Activated CD8-positive, alpha-beta T cell treated with anti-CD3 and anti-CD28 coated beads for 36 hours (primary cell): ENCODE data around the gene SMCO2. TPM values are rescaled to one million over a fixed set of nuclear protein-coding genes. Genes with fewer than 3 reads are reported as not detected.

Experiments used
- ATAC-seq: fragments of 200-7000 bp; cut with Tn5 transposase; one replicate; pipeline ENCODE4 v1.10.0; 2021; ENCODE audit warnings: mild to moderate bottlenecking, moderate library complexity
- CTCF ChIA-PET: fragments of 350-600 bp; sonication (Branson Sonifier 250); formaldehyde crosslinking; loops from one replicate; lab custom pipeline; 2021; ENCODE audit warnings: antibody characterized with exemption; lab: Charles Lee
- POLR2A ChIA-PET: fragments of 350-600 bp; sonication (Branson Sonifier 250); formaldehyde crosslinking; loops from one replicate; lab custom pipeline; 2021; ENCODE audit warnings: antibody characterized with exemption; lab: Charles Lee
- DNase-seq: peaks from one replicate; pipeline ENCODE4 v3.0.0-alpha.2; 2020
- H3K27ac Mint-ChIP-seq: one replicate; pipeline ENCODE4 v1.8.0; 2021; ENCODE audit warnings: mild to moderate bottlenecking, mixed read lengths
- H3K27me3 Mint-ChIP-seq: one replicate; pipeline ENCODE4 v1.8.0; 2021; ENCODE audit warnings: mixed read lengths
- H3K36me3 Mint-ChIP-seq: one replicate; pipeline ENCODE4 v1.8.0; 2021; ENCODE audit warnings: low read depth, mixed read lengths
- H3K4me1 Mint-ChIP-seq: one replicate; pipeline ENCODE4 v1.8.0; 2021; ENCODE audit warnings: low read depth, mixed read lengths
- H3K4me3 Mint-ChIP-seq: one replicate; pipeline ENCODE4 v1.8.0; 2021; ENCODE audit warnings: mild to moderate bottlenecking, moderate library complexity, mixed read lengths
- H3K9me3 Mint-ChIP-seq: one replicate; pipeline ENCODE4 v1.8.0; 2021; ENCODE audit warnings: mixed read lengths
- intact Hi-C: fragments of 100-400 bp; cut with micrococcal nuclease; formaldehyde crosslinking; loops from one replicate; pipeline ENCODE4 v1.10.0; 2022
- total RNA-seq, 2 experiments: library from RNA; stranded (reverse); gene quantifications; one replicate each; pipeline ENCODE4 v1.2.3, GENCODE V29; 2021
- TF ChIP-seq, protein P1 (sequence below): fragments of 200-600 bp; IDR thresholded peaks from one replicate; pipeline ENCODE4 v1.8.0; 2022; ENCODE audit warnings: antibody characterized with exemption, mild to moderate bottlenecking

Gene SMCO2
- total RNA-seq, 2 experiments from 2014 or later: 0.32 TPM; not detected in 1

DNA sequence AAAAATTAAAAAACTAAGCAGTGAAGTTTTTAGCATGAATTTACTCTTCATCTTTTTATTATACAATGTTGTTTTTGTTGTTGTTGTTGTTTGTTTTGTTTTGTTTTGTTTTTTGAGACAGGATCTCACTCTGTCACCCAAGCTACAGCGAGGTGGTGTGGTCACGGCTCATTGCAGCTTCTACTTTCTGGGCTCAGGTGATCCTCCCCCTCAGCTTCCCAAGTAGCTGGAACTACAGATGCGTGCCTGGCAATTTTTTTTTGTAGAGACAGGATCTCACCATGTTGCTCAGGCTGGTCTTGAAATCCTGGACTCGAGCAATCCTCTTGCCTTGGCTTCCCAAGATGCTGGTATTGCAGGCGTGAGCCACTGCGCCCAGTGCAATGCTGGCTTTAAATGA is 88.8 kb downstream of the SMCO2 start:
- Mint-ChIP-seq H3K27ac (no peak overlapping the region), H3K27me3 (no peaks in the 10 kb centered on the region), H3K4me3 (no peak overlapping the region), H3K4me1 (peaks cover 33% of the 10 kb centered on the region), H3K36me3 (no peaks in the 10 kb centered on the region), H3K9me3 (no peaks in the 10 kb centered on the region)
- ATAC-seq: no peak
- POLR2A ChIA-PET: interaction anchor here (1.1 kb wide), 1 partner anchor 12 kb away, joined by 4 read pairs; no protein-coding TSS in a partner anchor
- TF ChIP-seq, protein P1, sequence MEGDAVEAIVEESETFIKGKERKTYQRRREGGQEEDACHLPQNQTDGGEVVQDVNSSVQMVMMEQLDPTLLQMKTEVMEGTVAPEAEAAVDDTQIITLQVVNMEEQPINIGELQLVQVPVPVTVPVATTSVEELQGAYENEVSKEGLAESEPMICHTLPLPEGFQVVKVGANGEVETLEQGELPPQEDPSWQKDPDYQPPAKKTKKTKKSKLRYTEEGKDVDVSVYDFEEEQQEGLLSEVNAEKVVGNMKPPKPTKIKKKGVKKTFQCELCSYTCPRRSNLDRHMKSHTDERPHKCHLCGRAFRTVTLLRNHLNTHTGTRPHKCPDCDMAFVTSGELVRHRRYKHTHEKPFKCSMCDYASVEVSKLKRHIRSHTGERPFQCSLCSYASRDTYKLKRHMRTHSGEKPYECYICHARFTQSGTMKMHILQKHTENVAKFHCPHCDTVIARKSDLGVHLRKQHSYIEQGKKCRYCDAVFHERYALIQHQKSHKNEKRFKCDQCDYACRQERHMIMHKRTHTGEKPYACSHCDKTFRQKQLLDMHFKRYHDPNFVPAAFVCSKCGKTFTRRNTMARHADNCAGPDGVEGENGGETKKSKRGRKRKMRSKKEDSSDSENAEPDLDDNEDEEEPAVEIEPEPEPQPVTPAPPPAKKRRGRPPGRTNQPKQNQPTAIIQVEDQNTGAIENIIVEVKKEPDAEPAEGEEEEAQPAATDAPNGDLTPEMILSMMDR: no peak
- CTCF ChIA-PET: interaction anchor here (1.4 kb wide), 1 partner anchor 101 kb away, joined by 3 read pairs; no protein-coding TSS in a partner anchor
- intact Hi-C loops: loop anchor here (2.0 kb wide), 1 partner anchor 13 kb away; no protein-coding TSS in a partner anchor
- no peak for DNase-seq

DNA sequence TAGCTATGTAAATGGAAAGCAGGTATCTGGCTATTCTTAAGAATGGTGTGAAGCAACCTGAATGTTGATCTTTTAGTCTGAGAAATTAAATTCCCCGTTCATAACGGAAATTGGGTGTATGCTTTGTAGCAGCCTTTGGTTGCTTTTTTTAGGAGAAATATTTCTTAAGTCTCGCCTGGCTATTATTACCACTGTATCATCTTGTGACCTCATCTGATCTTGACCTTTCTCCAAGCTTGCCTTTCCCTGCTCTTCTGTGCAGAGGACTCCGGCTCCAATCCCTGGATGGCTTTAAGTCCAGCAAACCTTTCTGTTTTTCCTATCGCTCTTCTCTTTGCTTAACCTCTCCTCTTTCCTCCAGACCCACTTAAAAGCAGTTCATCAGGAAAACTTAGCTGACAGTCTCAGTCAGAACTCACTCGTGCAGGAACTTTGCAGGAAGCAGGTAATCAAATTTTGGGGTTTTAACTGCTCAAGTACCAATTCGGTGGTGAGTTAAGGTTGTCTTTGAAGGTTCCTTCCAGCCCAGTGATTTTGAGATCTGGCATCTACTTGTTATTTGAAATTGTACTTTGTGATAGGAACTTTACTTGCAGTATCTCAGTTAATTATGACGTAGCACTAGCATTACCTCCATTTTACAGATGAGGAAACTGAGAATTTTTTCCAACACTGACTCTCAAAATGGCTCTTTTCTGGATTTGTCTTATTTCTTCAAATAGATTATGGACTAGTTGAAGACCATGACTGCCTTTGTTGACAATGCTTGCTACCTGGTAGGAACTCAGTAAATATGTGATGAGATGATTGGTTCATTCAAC is 91.5 kb downstream of the SMCO2 start:
- Mint-ChIP-seq H3K27ac (no peak overlapping the region), H3K9me3 (no peaks in the 10 kb centered on the region), H3K4me1 (peaks cover 29% of the 10 kb centered on the region), H3K36me3 (no peaks in the 10 kb centered on the region), H3K27me3 (no peaks in the 10 kb centered on the region), H3K4me3 (no peak overlapping the region)
- DNase-seq (no peak), ATAC-seq (no peak)
- ChIA-PET POLR2A (no interaction called here), CTCF (interaction anchor here (1.4 to 1.5 kb wide), 2 partner anchors 18 to 115 kb away, joined by 3 to 4 read pairs; no protein-coding TSS in a partner anchor)
- intact Hi-C loops: no loop called here
- TF ChIP-seq, protein P1: no peak

DNA sequence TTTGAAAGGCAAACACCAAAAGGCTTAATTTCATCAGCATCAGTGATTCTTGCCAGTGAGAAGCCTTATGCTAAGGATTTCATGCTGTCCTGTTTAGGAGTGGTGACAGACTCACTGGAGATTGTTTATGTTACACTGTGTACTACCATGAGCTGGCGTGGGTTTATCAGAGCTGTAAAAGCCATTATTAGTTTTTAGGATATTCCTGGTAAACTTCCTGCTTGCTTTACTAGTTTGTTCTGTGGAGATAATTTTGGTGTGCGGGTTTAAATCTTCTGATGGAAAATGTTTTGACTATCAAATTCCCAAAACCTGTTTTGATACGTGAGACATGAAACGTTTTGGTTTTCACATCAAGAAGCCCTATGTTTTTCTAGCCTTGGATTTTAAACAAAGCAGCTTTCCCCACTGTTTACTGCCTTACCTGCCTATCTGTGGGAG is 92.7 kb downstream of the SMCO2 start:
- ATAC-seq (no peak), DNase-seq (no peak)
- Mint-ChIP-seq H3K4me1 (peaks cover 20% of the 10 kb centered on the region), H3K4me3 (no peak overlapping the region), H3K27me3 (peaks cover 1% of the 10 kb centered on the region), H3K9me3 (no peaks in the 10 kb centered on the region), H3K27ac (no peak overlapping the region), H3K36me3 (no peaks in the 10 kb centered on the region)
- ChIA-PET POLR2A (no interaction called here), CTCF (interaction anchor here (1.1 to 1.5 kb wide), 2 partner anchors 37 to 113 kb away, joined by 3 to 4 read pairs; no protein-coding TSS in a partner anchor)
- intact Hi-C loops: no loop called here
- TF ChIP-seq, protein P1: no peak

DNA sequence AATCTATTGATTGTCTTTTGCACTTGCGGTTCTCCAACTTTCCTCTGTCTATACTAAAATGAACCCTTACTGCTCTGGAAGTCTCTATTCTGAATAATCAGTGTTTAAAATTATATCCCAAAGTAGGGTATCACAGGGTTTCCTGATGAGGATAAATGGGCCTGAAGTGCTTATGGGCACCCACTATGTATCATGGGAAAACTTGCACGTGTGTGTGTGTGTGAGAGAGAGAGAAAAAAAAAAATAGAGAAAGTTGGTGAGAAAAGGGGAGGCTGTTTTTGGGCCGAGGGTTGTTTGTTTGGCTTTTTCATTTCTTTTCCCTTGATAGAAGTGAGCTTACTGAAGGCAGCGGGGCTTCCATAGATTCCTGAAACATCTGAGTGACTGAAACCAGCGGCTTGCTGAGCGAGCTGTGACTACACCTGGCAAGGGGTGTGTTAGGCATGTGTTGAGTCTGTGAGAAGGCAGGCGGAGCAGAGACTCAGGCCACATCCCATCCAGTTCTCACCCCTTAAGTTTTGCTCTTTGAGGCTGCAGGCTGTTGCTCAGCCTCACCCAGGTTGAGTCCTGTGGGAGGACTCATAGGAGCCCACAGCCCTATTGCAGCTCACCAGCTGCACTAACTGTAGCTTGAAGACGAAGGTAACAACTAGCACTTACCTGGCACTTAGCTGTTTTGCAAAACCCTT is 94.6 kb downstream of the SMCO2 start:
- ATAC-seq: no peak
- DNase-seq: no peak
- H3K27ac Mint-ChIP-seq: no peak overlapping the region
- H3K36me3 Mint-ChIP-seq: peaks cover 2% of the 10 kb centered on the region
- H3K27me3 Mint-ChIP-seq: peaks cover 9% of the 10 kb centered on the region
- intact Hi-C loops: no loop called here
- TF ChIP-seq, protein P1: no peak
- H3K4me1 Mint-ChIP-seq: peaks cover 5% of the 10 kb centered on the region
- no peaks in the 10 kb centered on the region for H3K9me3 Mint-ChIP-seq
- CTCF ChIA-PET: interaction anchor here (1.1 to 2.5 kb wide), 3 partner anchors 10 to 157 kb away, joined by 3 to 8 read pairs (median 6); no protein-coding TSS in a partner anchor
- POLR2A ChIA-PET: no interaction called here
- no peak overlapping the region for H3K4me3 Mint-ChIP-seq
